Trophoblast cell (in vitro differentiated cells and primary cell): ENCODE results near the gene NKTR.

Source experiments
- DNase-seq, 2 donors: peaks; one replicate each; pipeline ENCODE4 v3.0.0-alpha.2; 2016
- H2AFZ ChIP-seq: 2 replicates; pipeline ENCODE4 v1.6.1; 2013; ENCODE audit warnings: low read length, moderate library complexity, mild to moderate bottlenecking; ENCODE audit not compliant: insufficient read depth, poor library complexity
- H2AK5ac ChIP-seq: 2 replicates; pipeline ENCODE4 v1.6.1; 2013; ENCODE audit warnings: mild to moderate bottlenecking, low read length
- H2BK120ac ChIP-seq: 2 replicates; pipeline ENCODE4 v1.6.1; 2013; ENCODE audit warnings: low read length, mild to moderate bottlenecking, moderate library complexity; ENCODE audit not compliant: insufficient read depth, poor library complexity
- H2BK12ac ChIP-seq: 2 replicates; pipeline ENCODE4 v1.6.1; 2013; ENCODE audit warnings: mild to moderate bottlenecking, low read length, moderate library complexity
- H2BK5ac ChIP-seq: 2 replicates; pipeline ENCODE4 v1.6.1; 2013; ENCODE audit warnings: low read length, low read depth, moderate library complexity, mild to moderate bottlenecking; ENCODE audit not compliant: poor library complexity
- H3K14ac ChIP-seq: 2 replicates; pipeline ENCODE4 v1.6.1; 2013; ENCODE audit warnings: mild to moderate bottlenecking, low read length
- H3K18ac ChIP-seq: 2 replicates; pipeline ENCODE4 v1.6.1; 2013; ENCODE audit warnings: mild to moderate bottlenecking, low read length
- H3K23ac ChIP-seq: 2 replicates; pipeline ENCODE4 v1.6.1; 2013; ENCODE audit warnings: low read length
- H3K27ac ChIP-seq: 2 replicates; pipeline ENCODE4 v1.5.1; 2013; ENCODE audit warnings: low read depth, mild to moderate bottlenecking, inconsistent platforms, low read length, moderate library complexity
- H3K27me3 ChIP-seq: 2 replicates; pipeline ENCODE4 v1.6.1; 2013; ENCODE audit warnings: inconsistent platforms, mild to moderate bottlenecking, low read length, moderate library complexity; ENCODE audit not compliant: insufficient read depth
- H3K36me3 ChIP-seq, 2 experiments: 1 replicate in 1 of 2; 2 replicates in 1 of 2; pipeline ENCODE4 v1.6.1; 2013; ENCODE audit warnings: low read length in 2 of 2, mild to moderate bottlenecking in 2 of 2, moderate library complexity in 1 of 2; ENCODE audit not compliant: insufficient read depth in 2 of 2, control insufficient read depth in 1 of 2
- H3K4ac ChIP-seq: 2 replicates; pipeline ENCODE4 v1.6.1; 2013; ENCODE audit warnings: low read depth, mild to moderate bottlenecking, low read length, moderate library complexity
- H3K4me1 ChIP-seq, 2 experiments: 1 replicate in 1 of 2; 2 replicates in 1 of 2; pipeline ENCODE4 v1.6.1; 2013; ENCODE audit warnings: low read length in 2 of 2, mild to moderate bottlenecking in 2 of 2, moderate library complexity in 1 of 2; ENCODE audit not compliant: insufficient read depth in 2 of 2, control insufficient read depth in 1 of 2
- H3K4me2 ChIP-seq: 2 replicates; pipeline ENCODE4 v1.6.1; 2013; ENCODE audit warnings: inconsistent platforms, mild to moderate bottlenecking, low read length, moderate library complexity
- H3K4me3 ChIP-seq: 2 replicates; pipeline ENCODE4 v1.5.1; 2013; ENCODE audit warnings: mild to moderate bottlenecking, low read depth, low read length, inconsistent platforms
- H3K79me1 ChIP-seq: one replicate; pipeline ENCODE4 v1.6.1; 2013; ENCODE audit warnings: low read length
- H3K79me2 ChIP-seq: 2 replicates; pipeline ENCODE4 v1.6.1; 2013; ENCODE audit warnings: low read length, mild to moderate bottlenecking; ENCODE audit not compliant: control insufficient read depth, insufficient read depth, poor library complexity
- H3K9ac ChIP-seq: 2 replicates; pipeline ENCODE4 v1.6.1; 2013; ENCODE audit warnings: mild to moderate bottlenecking, low read length
- H3K9me3 ChIP-seq: 2 replicates; pipeline ENCODE4 v1.6.1; 2013; ENCODE audit warnings: low read depth, mild to moderate bottlenecking, control low read depth, inconsistent platforms, low read length; ENCODE audit not compliant: insufficient read depth
- H4K12ac ChIP-seq: 2 replicates; pipeline ENCODE4 v1.6.1; 2013; ENCODE audit warnings: low read depth, mild to moderate bottlenecking, low read length, moderate library complexity
- H4K8ac ChIP-seq: 2 replicates; pipeline ENCODE4 v1.6.1; 2013; ENCODE audit warnings: low read depth, mild to moderate bottlenecking, low read length, moderate library complexity
- H4K91ac ChIP-seq: one replicate; pipeline ENCODE4 v1.6.1; 2013; ENCODE audit warnings: low read depth, mild to moderate bottlenecking, low read length, moderate library complexity
- WGBS: extraction: QIAGEN DNeasy Blood & Tissue Kit; methylation state at CpG from one replicate; pipeline ENCODE4 v1.1.7; 2013; ENCODE audit warnings: missing lambda C conversion rate; ENCODE audit not compliant: insufficient read length, insufficient coverage; ENCODE audit errors: extremely low coverage; 5-methylcytosine and 5-hydroxymethylcytosine counted together

The NKTR gene

GRCh38 chr3:42652611-42653302, 52.3 kb downstream of the NKTR start:
- Histone ChIP-seq H2AK5ac (peak overlapping the region; percentile 19), H4K91ac (peak overlapping the region; percentile 94), H3K79me2 (peaks cover 10% of the 10 kb centered on the region), H2AFZ (no peak overlapping the region), H3K79me1 (peaks cover 20% of the 10 kb centered on the region), H3K9me3 (peaks cover 2% of the 10 kb centered on the region), H3K4me3 (no peak overlapping the region), H3K4ac (no peak overlapping the region), H2BK12ac (peak overlapping the region; percentile 7), H2BK120ac (no peak overlapping the region), H3K18ac (no peak overlapping the region), H3K27ac (peak overlapping the region; percentile 66), H4K12ac (no peak overlapping the region), H3K4me1 (peaks cover 32 to 44% of the 10 kb centered on the region in 2 experiments), H3K27me3 (no peaks in the 10 kb centered on the region), H2BK5ac (no peak overlapping the region), H3K4me2 (peak overlapping the region; percentile 88), H3K9ac (peak overlapping the region; percentile 38), H3K23ac (peak overlapping the region; percentile 49), H4K8ac (no peak overlapping the region), H3K36me3 (peaks cover 5 to 7% of the 10 kb centered on the region in 2 experiments), H3K14ac (peak overlapping the region; percentile 91)
- peak; percentile 55 to 60 for DNase-seq
- WGBS: no CpG with 5 or more reads among the region's 7 CpGs

GRCh38 chr3:42653303-42653559, 52.7 kb downstream of the NKTR start:
- peak overlapping the region; percentile 49 for H3K23ac ChIP-seq
- peak overlapping the region; percentile 82 for H2BK120ac ChIP-seq
- H3K4me2 ChIP-seq: peak overlapping the region; percentile 88
- H2AK5ac ChIP-seq: peak overlapping the region; percentile 74
- H2BK12ac ChIP-seq: peak overlapping the region; percentile 31
- peaks cover 2% of the 10 kb centered on the region for H3K9me3 ChIP-seq
- peaks cover 28 to 40% of the 10 kb centered on the region in 2 experiments for H3K4me1 ChIP-seq
- peak overlapping the region; percentile 77 for H3K4me3 ChIP-seq
- peaks cover 6 to 8% of the 10 kb centered on the region in 2 experiments for H3K36me3 ChIP-seq
- peaks cover 20% of the 10 kb centered on the region for H3K79me1 ChIP-seq
- peak overlapping the region; percentile 87 for H4K8ac ChIP-seq
- peak overlapping the region; percentile 79 for H2BK5ac ChIP-seq
- WGBS: no CpG with 5 or more reads among the region's 3 CpGs
- H3K27me3 ChIP-seq: no peaks in the 10 kb centered on the region
- H3K14ac ChIP-seq: peak overlapping the region; percentile 91
- peak overlapping the region; percentile 84 for H3K4ac ChIP-seq
- H3K27ac ChIP-seq: peak overlapping the region; percentile 43
- peak overlapping the region; percentile 38 for H3K9ac ChIP-seq
- peak overlapping the region; percentile 65 for H4K12ac ChIP-seq
- peak overlapping the region; percentile 33 for H2AFZ ChIP-seq
- peaks cover 10% of the 10 kb centered on the region for H3K79me2 ChIP-seq
- peak overlapping the region; percentile 80 for H3K18ac ChIP-seq
- peak overlapping the region; percentile 94 for H4K91ac ChIP-seq
- no peak for DNase-seq

- Histone ChIP-seq H4K8ac (peak within 1 kb of the TSS; percentile 91), H3K4me3 (peak within 1 kb of the TSS; percentile 77), H3K79me1 (peaks cover 20% of the 10 kb centered on the region), H2BK120ac (peak within 1 kb of the TSS; percentile 91), H3K4me1 (peaks cover 28 to 40% of the 10 kb centered on the region in 2 experiments), H4K91ac (peak within 1 kb of the TSS; percentile 94), H3K4ac (peak within 1 kb of the TSS; percentile 84), H3K9ac (peak within 1 kb of the TSS; percentile 86), H3K27me3 (no peaks in the 10 kb centered on the region), H3K36me3 (peaks cover 11 to 13% of the 10 kb centered on the region in 2 experiments), H2BK5ac (peak within 1 kb of the TSS; percentile 79), H3K14ac (peak within 1 kb of the TSS; percentile 91), H3K23ac (peak within 1 kb of the TSS; percentile 49), H2AFZ (peak within 1 kb of the TSS; percentile 33), H2AK5ac (peak within 1 kb of the TSS; percentile 74), H3K18ac (peak within 1 kb of the TSS; percentile 85), H3K9me3 (peaks cover 2% of the 10 kb centered on the region), H3K79me2 (peaks cover 10% of the 10 kb centered on the region), H3K4me2 (peak within 1 kb of the TSS; percentile 88), H2BK12ac (peak within 1 kb of the TSS; percentile 31), H3K27ac (peak within 1 kb of the TSS; percentile 66), H4K12ac (peak within 1 kb of the TSS; percentile 71)
- peak; percentile 33 to 60 for DNase-seq
- no CpG with 5 or more reads among the region's 31 CpGs for WGBS
These were observed 53.3 kb downstream of the NKTR start, which contains the start of gene ZBTB47 for GRCh38 chr3:42653560-42654330. TSS of gene ZBTB47 (plus strand) at chr3:42653697. CDS start at chr3:42658356, 4,659 bp downstream.

GRCh38 chr3:42654331-42655201, 54.1 kb downstream of the NKTR start:
- peak overlapping the region; percentile 88 for H3K4me2 ChIP-seq
- peak overlapping the region; percentile 91 for H2BK120ac ChIP-seq
- peak overlapping the region; percentile 91 for H4K8ac ChIP-seq
- peaks cover 15 to 18% of the 10 kb centered on the region in 2 experiments for H3K36me3 ChIP-seq
- H3K27me3 ChIP-seq: no peaks in the 10 kb centered on the region
- peak overlapping the region; percentile 77 for H2BK5ac ChIP-seq
- no peak overlapping the region for H3K23ac ChIP-seq
- H3K4me3 ChIP-seq: peak overlapping the region; percentile 77
- H3K4me1 ChIP-seq: peaks cover 28 to 40% of the 10 kb centered on the region in 2 experiments
- peak overlapping the region; percentile 86 for H3K9ac ChIP-seq
- peak overlapping the region; percentile 51 for H3K4ac ChIP-seq
- H3K27ac ChIP-seq: peak overlapping the region; percentile 50
- H2AK5ac ChIP-seq: peak overlapping the region; percentile 27
- DNase-seq: peak in 1 of 2 donors; percentile 35
- peak overlapping the region; percentile 85 for H3K18ac ChIP-seq
- peaks cover 20% of the 10 kb centered on the region for H3K79me1 ChIP-seq
- peak overlapping the region; percentile 21 for H2AFZ ChIP-seq
- H3K14ac ChIP-seq: peak overlapping the region; percentile 81
- no peak overlapping the region for H2BK12ac ChIP-seq
- H3K9me3 ChIP-seq: peaks cover 2% of the 10 kb centered on the region
- H4K91ac ChIP-seq: peak overlapping the region; percentile 94
- H3K79me2 ChIP-seq: peaks cover 10% of the 10 kb centered on the region
- H4K12ac ChIP-seq: peak overlapping the region; percentile 71
- no CpG with 5 or more reads among the region's 94 CpGs for WGBS
